Tibial nerve (tissue), 4 donors: Measurements from ENCODE around the gene RAB11FIP4.

Experiments used
- CTCF ChIP-seq, 5 experiments: fragments of 200-600 bp in 3 of 5; fragments of 450-650 bp in 2 of 5; sonication (generic) in 3 of 5; IDR thresholded peaks; one replicate each; pipeline ENCODE4 v1.5.1; 2016 to 2019; ENCODE audit warnings: antibody characterized with exemption in 5 of 5, mild to moderate bottlenecking in 3 of 5, moderate library complexity in 2 of 5
- EP300 ChIP-seq, 2 donors: sonication (generic); formaldehyde crosslinking; IDR thresholded peaks; one replicate each; pipeline ENCODE4 v1.6.1; 2017; ENCODE audit warnings: antibody characterized with exemption in 2 of 2, mild to moderate bottlenecking in 1 of 2

- TF ChIP-seq EP300 (IDR thresholded peaks at IDR 0.05) (no peak), CTCF (IDR thresholded peaks at IDR 0.05) (no peak)
Observed at GRCh38 chr17:31515267-31515666, 123.8 kb downstream of the RAB11FIP4 start.
